Measurements from ENCODE around the gene ITPRID2.

- TF ChIP-seq CTCF (IDR thresholded peaks at IDR 0.05) = no peak
- no peak for TF ChIP-seq EZH2 (IDR thresholded peaks at IDR 0.05; ENCODE audit: borderline replicate concordance, insufficient read depth, low read depth, low read length, poor library complexity, severe bottlenecking)
Measured at GRCh38 chr2:181900007-181900651, 8.6 kb downstream of the ITPRID2 start.
